GM19463 (cell line): ENCODE measurements around the gene WNT9B.

Source experiments
- ATAC-seq: cut with Tn5 transposase; IDR thresholded peaks from one replicate; pipeline ENCODE4 v1.9.1; 2021; ENCODE audit warnings: mild to moderate bottlenecking, moderate library complexity; ENCODE audit not compliant: unreplicated experiment

The WNT9B gene

DNA sequence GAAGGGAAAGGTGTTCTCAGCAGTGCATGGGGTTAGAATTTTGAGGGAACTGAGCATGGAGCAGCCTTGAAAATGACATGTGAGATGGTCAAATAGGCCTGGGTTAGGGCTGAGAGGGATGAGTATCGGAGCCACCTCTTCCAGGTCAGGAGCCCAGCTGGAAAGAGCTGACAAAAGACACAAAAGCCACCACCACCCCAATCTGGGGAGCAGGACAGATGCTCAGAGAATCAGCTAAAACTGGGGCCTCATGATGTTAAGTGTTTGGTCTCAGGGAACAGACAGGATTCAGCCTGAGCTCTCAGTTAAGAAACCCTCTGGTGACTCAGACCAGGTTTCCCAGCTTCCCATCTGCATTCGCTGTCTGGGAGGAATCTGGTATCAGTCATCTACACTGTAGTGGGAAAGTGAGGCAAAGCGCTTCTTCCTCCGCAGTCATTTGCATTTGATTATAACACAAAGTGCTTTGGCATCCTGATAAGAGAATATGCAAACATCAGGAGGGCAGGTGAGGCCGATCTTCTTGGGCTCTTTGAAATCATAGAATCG, 2.6 kb downstream of the WNT9B start:
- no peak for ATAC-seq

DNA sequence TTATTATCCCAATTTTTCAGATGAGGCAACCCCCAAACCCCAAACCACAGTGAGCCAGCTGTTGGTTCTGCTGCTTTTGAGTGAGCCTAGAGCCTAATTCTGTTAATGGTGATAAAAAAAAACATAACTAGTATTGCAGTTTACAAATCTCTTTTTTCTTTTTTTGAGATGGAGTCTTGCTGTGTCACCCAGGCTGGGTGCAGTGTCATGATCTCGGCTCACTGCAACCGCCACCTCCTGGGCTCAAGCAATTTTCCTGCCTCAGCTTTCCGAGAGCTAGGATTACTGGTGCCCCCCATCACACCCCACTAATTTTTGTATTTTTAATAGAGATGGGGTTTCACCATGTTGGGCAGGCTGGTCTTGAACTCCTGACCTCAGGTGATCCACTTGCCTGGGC, 3.1 kb downstream of the WNT9B start:
- no peak for ATAC-seq

DNA sequence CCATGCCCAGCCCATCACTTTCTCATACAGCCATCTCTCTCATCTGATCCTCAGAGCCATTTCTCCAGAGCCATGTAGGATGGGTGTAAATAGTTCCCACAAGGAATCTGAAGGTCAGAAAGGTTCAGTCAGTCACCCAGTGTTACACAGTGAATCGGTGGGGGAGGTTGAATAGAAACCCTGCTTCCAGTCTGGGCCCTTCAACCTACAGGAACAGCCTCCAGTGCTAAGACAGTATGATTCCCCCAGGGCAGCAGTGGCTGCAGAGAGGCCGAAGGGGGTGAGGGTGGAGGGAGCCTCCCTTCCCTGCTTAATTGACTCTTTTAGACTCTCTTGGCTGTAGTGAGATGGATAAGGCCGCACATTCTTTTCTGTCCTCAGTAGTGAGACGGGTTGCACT, 3.6 kb downstream of the WNT9B start:
- ATAC-seq, result no peak

DNA sequence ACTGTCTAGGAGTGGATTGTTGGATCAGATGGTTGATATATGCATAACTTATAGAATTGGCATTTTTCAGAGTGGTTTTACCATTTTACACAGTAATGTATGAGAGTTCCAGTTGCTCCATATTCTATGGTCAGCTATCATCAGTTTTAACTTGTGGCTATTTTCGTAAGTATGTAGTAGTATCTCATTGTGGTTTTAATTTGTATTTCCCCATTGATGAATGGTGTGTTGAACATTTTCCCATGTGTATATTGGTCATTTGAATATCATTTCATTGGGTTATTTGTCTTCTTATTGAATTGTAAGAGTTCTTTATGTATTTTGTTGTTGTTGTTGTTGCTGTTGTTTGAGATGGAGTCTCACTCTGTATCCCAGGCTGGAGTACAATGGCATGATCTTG, 6.2 kb downstream of the WNT9B start:
- no peak for ATAC-seq

DNA sequence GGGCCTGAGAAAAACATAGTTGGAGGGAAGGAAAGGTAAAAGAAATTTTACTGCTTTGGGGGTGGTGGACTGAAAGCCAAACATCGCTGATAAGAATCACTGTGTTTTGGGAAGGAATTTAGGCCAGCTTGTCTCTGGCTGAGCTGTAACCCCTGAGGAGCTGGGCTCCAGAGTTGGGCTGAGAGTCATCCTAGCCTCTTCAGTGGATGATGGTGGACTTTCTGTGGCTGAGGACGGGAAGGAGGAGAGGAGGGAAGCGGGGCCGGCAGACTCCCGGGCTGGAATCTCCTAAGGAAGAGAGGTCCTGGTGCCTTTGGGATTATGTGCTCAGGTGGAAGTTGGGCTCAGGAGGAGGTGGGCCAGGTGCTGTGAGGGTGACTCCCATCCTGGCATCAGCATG, 8.6 kb downstream of the WNT9B start:
- no peak for ATAC-seq

DNA sequence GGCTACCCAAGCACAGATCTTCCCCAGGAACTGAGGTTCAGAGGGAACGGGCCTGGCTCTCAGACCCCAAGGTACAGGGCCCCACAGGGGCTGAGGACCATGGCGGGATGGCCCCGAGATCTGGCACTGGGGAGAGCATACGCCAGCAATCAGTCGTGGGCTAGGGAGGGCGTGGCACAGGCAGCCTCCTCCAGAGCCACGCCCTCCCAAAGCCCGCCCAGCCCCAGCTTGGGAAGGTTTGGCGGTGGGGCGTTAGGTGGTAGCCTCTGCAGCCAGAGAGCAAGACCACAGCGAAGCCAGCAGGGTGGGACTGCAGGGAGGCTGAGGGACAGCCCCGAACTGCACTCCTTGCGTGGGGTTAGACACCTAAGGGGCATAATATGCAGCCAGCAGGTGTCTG, 11.6 kb downstream of the WNT9B start:
- no peak for ATAC-seq

DNA sequence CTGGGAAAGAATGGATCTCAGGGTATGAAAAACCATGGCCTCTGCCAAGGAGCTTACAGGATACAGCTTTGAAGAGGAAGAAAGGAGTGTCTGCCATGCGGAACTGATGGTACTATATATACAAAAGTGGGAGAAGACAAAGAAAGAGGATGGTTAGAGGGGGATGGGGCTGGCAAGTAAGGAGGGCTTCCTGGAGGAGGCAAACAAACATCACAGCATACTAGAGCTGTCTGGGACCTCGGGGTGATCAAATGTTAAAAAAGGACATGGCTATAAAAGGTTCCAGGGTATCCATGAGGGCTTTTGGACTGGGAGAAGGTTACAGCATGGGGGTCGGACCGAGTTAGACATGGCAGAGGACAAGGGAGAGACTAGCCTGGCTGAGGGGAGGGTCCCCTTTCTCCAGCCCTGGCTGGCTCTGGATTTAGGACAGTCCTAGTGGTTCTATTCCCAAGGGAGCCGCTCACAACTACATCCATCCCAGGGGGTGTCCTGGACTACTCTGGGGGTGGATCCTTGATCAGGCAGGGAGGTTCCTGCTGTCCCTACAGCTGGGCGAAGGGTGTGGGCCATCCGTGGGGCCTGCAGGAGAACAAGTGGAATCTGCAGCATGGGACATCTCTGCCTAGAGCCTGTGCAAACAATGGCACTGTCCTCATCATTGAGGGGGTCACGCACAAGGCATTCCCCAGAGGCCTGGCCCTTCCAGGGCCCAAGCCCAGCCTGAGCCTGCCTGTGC, 12.2 kb downstream of the WNT9B start:
- no peak for ATAC-seq

DNA sequence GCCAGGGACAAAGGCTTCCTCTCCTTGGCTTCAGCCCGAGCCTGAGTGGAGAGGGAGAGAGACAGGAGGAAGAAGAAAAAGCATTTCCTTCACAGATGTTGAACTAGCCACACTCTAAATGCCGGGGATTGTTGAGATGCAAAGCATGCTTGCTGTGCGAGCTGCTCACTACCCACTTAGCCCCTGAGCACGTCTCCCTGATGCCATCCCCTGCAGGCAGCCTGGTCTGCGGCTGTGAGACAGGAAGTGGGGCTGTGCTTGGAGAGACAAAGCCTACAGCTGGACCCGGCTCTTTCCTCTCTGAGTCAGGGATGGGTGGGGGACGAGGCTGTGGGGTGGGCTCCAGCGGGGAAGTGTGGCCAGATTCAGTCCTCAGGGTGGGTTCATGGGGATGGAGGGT, 13.7 kb downstream of the WNT9B start:
- ATAC-seq, result no peak

DNA sequence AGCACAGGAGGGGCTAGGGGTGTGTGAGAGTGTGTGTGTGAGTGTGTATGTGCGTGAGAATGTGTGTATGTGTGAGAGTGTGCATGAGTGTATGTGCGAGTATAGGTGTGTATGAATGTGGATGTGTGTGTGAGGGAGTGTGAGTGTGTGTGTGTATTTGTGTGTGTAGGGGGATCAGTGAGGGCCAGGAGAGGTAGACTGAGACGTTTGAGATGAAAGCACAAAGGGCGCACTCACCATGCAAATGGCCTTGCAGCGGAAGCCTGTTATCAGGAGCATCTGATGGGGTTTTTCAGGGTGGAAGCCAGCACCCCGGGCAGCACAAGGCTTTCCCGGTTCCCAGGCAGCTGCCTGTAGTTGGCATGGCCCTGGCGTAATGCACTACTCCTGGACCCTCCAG, 14.9 kb downstream of the WNT9B start:
- ATAC-seq, result no peak

DNA sequence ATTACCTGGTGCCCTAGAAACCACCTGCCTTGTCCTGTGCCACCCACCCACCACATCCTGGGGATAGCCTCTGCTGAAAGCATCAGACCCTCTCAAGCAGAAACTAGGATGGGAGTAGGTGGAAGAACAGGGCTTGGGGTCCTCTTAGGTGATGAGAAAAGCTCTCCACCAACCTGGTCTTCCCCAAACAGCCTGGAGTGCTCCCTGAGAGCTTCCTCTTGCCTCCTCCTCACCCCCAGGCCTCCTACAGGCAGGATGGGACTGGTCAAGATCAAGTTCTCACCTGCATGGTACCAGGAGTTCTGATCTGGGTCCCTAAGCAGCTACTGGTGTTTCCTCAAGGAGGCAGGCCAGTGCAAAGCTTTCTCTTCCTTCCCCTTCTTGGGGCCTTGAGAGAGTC, 15.4 kb downstream of the WNT9B start:
- no peak for ATAC-seq

DNA sequence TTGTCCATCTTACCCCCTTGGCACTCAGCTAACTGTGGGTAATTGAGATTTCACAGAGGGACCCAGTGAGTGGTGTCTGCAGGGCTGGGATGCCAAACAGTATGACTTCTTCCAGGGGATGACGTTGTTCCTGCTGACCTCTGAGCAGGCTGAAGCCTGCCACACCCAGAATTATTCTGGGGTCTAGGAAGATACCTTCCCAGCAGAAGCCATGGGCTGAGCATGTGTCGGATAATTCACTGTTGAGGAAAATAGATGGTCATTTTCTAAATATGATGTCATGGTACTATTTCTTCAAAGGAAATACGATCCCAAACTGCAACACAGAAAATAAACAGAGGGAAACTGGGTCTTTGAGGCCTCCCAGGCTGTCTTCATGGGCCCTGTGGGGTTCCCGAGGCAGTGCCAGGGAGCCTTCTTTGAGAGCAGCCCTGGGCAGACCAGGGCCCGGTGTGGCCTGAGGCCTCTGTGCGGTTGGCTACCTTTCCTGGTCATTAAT, 17.4 kb downstream of the WNT9B start:
- ATAC-seq, result no peak

DNA sequence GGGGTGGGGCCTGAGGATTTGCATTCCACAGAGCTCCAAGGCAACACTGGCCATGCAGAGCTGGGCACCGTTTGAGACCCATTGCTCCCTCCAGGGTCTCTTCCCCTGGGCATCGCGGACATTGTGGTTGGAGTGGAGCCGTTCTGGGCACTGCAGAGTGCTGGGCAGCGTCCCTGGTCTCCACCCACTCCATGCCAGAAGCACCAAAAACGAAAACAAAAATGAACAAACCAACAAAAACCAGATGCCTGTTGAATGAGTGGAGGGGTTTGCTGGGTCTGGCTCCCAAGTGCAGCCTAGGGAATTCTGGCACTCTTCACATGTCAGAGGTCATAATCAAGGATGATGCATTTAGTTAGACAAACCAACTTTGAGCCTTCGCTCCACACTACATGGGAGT, 17.9 kb downstream of the WNT9B start:
- ATAC-seq, result no peak

DNA sequence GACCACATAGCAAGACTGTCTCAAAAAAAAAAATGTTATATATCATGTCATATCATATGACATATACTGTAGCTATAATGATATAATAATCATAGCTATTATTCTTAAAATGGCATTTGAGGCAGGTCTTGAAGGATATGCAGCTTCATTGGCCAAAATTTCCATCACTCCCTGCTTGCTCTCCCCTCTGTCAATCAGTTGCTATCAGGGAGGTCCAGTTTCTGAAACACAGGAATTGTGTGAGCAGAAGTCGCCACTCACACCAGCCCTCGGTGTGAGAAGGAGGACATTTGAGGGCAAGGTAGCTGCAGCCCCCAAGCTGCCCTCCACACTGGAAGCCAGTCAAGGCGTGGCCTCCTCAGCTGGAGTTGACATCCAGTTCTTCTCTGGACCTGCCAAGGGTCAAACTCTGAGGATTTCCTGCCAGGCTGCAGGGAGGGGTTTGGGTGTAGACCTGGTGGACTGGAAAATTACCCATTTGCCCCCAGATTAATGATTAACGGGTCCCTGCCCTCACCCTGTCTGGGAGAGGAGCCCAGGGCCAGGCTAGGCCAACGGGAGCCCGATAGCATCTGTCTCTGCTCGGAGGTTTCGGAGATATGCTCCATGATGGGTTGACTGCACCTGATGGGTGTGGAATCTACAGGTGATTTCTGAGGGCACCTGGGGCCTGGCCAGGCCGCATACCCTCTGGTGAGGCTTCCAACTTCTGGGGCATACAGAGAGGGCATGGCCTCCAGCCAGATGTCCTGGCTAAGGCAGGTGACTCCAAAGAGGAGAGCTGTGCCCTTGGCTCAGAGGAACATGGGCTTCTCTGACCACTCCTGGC, 18.8 kb downstream of the WNT9B start:
- no peak for ATAC-seq

DNA sequence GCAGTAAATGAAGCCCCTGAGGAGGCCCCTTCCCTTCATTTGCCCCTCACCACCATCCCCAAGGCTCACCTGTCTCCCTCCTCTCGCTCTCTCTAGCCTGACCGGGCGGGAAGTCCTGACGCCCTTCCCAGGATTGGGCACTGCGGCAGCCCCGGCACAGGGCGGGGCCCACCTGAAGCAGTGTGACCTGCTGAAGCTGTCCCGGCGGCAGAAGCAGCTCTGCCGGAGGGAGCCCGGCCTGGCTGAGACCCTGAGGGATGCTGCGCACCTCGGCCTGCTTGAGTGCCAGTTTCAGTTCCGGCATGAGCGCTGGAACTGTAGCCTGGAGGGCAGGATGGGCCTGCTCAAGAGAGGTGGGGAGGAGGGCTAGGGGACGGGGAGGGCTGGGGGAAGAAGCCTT, 21.0 kb downstream of the WNT9B start:
- no peak for ATAC-seq

DNA sequence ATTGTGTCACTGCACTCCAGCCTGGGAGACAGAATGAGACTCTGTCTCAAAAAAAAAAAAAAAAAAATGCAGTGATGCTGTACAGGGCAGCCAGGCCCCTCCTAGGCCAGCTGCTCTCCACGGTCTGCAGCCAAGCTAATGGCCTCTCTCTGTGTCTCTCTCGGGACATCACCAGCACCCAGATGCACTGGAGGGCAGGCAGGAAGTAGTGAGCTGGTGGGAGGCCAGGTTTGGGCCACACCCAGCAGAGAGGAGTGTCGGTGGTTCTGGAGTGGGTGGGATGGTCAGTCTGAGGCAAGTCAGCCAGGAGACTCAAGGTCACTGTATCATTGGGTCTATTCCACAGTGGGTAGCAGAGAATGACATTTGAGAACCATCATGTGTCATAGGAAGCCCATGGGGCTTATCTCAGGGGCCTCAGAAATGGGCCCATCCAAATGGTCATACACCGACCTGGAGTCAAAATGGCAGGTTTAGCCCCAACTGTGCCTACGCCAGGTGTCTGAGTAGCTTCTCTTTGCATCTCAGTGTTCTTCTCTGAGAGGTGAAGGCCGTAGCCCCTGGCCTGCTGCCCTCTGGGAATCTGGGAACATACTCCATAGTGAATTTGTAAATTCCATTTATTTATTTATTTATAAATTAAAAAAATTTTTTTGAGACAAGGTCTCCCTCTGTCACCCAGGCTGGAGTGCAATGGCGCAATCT, 22.7 kb downstream of the WNT9B start:
- no peak for ATAC-seq

DNA sequence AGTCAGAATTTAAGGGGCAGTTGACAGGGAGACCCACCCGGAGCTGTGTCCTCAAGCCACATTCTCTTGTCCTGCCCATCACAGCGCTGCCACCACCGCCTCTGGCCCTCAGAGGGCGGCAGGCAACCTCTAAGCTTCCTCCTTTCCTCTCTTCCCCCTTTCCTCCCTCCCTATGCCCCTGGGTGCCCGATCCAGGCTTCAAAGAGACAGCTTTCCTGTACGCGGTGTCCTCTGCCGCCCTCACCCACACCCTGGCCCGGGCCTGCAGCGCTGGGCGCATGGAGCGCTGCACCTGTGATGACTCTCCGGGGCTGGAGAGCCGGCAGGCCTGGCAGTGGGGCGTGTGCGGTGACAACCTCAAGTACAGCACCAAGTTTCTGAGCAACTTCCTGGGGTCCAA, 23.5 kb downstream of the WNT9B start:
- no peak for ATAC-seq

DNA sequence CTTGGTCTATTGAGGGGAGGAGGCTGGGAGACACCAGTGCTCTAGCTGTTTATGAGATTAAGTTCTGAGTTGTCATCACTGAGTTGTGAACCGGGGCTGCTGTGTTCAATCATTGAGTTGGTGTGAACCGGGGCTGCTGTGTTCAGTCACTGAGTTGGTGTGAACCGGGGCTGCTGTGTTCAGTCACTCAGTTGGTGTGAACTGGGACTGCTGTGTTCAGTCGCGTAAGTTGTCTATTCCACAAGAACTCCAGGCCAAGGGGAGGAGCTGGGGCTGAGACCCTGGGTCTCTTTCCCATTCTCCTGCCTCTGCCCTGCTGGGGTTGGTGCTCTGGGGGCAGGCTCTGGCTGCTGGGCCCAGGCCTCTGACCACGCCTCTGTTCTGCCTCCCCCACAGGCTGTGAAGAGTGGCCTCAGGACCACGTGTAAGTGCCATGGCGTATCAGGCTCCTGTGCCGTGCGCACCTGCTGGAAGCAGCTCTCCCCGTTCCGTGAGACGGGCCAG, 24.5 kb downstream of the WNT9B start:
- no peak for ATAC-seq

DNA sequence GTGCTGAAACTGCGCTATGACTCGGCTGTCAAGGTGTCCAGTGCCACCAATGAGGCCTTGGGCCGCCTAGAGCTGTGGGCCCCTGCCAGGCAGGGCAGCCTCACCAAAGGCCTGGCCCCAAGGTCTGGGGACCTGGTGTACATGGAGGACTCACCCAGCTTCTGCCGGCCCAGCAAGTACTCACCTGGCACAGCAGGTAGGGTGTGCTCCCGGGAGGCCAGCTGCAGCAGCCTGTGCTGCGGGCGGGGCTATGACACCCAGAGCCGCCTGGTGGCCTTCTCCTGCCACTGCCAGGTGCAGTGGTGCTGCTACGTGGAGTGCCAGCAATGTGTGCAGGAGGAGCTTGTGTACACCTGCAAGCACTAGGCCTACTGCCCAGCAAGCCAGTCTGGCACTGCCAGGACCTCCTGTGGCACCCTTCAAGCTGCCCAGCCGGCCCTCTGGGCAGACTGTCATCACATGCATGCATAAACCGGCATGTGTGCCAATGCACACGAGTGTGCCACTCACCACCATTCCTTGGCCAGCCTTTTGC, 25.0 kb downstream of the WNT9B start:
- ATAC-seq, result no peak

DNA sequence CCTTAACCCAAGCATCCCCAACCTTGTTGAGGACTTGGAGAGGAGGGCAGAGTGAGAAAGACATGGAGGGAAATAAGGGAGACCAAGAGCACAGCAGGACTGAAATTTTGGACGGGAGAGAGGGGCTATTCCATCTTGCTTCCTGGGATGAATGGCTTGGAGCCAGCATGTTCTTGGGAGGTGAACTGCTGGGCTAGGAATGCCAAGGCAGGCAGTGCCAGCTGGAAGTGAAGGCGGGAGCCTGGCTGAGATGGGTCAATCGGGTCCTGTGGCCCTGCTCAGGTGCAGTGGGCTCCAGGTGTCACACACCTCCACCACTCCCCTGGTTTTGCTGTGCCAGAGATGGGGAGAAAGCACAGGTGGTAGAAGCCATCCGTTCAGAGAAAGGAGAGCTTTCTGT, 25.5 kb downstream of the WNT9B start:
- no peak for ATAC-seq

DNA sequence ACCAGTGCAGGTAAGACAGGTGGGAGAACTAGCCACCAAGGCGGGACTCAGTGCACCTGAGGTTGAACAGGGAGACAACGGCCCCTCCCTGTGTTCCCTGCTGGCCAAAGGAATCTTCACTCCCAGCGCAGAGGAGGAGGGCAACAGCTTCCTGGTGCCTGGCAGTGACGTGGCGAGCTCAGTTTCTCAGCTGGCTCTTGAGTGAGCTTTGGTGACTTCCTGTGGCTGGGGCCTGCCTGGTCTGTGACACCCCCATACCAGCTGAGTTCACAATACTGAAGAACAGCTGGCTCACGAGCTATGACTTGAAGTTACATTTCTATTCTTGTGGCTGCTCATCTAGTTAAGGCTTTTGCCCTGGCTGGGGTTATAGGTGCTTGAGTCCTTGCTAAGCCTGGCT, 26.1 kb downstream of the WNT9B start:
- no peak for ATAC-seq

DNA sequence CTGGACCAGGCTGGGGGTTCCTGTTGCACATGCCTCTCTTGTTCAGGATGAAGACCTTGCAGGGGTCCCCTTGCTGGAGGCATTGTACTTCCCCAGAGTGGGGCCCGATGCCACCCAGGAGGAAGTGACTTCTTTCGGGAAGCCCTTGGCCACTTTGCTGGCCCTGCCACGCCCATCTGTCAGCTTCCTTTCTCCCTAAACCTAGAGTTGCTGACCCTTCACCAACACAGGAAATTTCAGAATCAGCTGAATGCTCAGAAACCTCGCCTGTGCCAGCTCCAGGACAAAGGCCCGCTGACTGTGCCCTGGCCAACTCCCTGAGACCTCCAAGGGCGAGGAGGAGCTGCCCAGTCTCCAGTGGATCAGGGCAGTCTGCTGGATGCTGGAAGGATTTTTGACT, 26.7 kb downstream of the WNT9B start:
- ATAC-seq, result no peak
